ENCODE results near the gene CCL20. TPM values are rescaled to one million over a fixed set of nuclear protein-coding genes. Genes with fewer than 3 reads are reported as not detected.
"Not testable (repeated sequence)": the region's sequence is repeated elsewhere in the genome, so short reads cannot be mapped to it uniquely, and the experiment has no call there.

The CCL20 gene
- total and polyA plus RNA-seq, 4 donors, result 0.49 to 0.50 TPM; not detected in 2

- no peak for DNase-seq (ENCODE audit: low read depth in 4 of 6, low spot score in 6 of 6)
- Histone ChIP-seq H3K27ac (ENCODE audit: low read depth, low read length) (no peak overlapping the region), H3K9me3 (ENCODE audit: control insufficient read depth, insufficient read depth, low read length) (no peaks in the 10 kb centered on the region), H3K27me3 (ENCODE audit: control insufficient read depth, insufficient read depth, low read length) (no peaks in the 10 kb centered on the region), H3K4me3 (ENCODE audit: low read depth, low read length) (no peak overlapping the region), H3K4me1 (ENCODE audit: control insufficient read depth, insufficient read depth, low read length) (peaks cover 2% of the 10 kb centered on the region), H3K36me3 (ENCODE audit: control insufficient read depth, insufficient read depth, low read length) (no peaks in the 10 kb centered on the region)
- WGBS (ENCODE audit: insufficient coverage), result 63% methylated on average over 2 of the region's 2 CpGs
These were observed 12.9 kb downstream of the CCL20 start for GRCh38 chr2:227826563-227826962.

GRCh38 chr2:227827143-227827542, 13.5 kb downstream of the CCL20 start:
- H3K4me3 ChIP-seq (ENCODE audit: low read depth, low read length), result no peak overlapping the region
- H3K27me3 ChIP-seq (ENCODE audit: control insufficient read depth, insufficient read depth, low read length), result no peaks in the 10 kb centered on the region
- peaks cover 2% of the 10 kb centered on the region for H3K4me1 ChIP-seq (ENCODE audit: control insufficient read depth, insufficient read depth, low read length)
- no peak overlapping the region for H3K27ac ChIP-seq (ENCODE audit: low read depth, low read length)
- H3K36me3 ChIP-seq (ENCODE audit: control insufficient read depth, insufficient read depth, low read length), result no peaks in the 10 kb centered on the region
- no peak for DNase-seq (ENCODE audit: low read depth in 4 of 6, low spot score in 6 of 6)
- no peaks in the 10 kb centered on the region for H3K9me3 ChIP-seq (ENCODE audit: control insufficient read depth, insufficient read depth, low read length)
- WGBS (ENCODE audit: insufficient coverage), result 87% methylated on average over 6 of the region's 7 CpGs

GRCh38 chr2:227828477-227828912, 14.9 kb downstream of the CCL20 start:
- Histone ChIP-seq H3K36me3 (ENCODE audit: control insufficient read depth, insufficient read depth, low read length) (no peaks in the 10 kb centered on the region), H3K4me3 (ENCODE audit: low read depth, low read length) (no peak overlapping the region), H3K27ac (ENCODE audit: low read depth, low read length) (no peak overlapping the region), H3K27me3 (ENCODE audit: control insufficient read depth, insufficient read depth, low read length) (no peaks in the 10 kb centered on the region), H3K4me1 (ENCODE audit: control insufficient read depth, insufficient read depth, low read length) (peaks cover 2% of the 10 kb centered on the region), H3K9me3 (ENCODE audit: control insufficient read depth, insufficient read depth, low read length) (no peaks in the 10 kb centered on the region)
- DNase-seq (ENCODE audit: low read depth in 4 of 6, low spot score in 6 of 6), result no peak

- 100% methylated on average over 1 of the region's 2 CpGs for WGBS (ENCODE audit: insufficient coverage)
- DNase-seq (ENCODE audit: low read depth in 4 of 6, low spot score in 6 of 6), result no peak
- Histone ChIP-seq H3K4me1 (ENCODE audit: control insufficient read depth, insufficient read depth, low read length) (peaks cover 2% of the 10 kb centered on the region), H3K27ac (ENCODE audit: low read depth, low read length) (no peak overlapping the region), H3K4me3 (ENCODE audit: low read depth, low read length) (no peak overlapping the region), H3K9me3 (ENCODE audit: control insufficient read depth, insufficient read depth, low read length) (no peaks in the 10 kb centered on the region), H3K27me3 (ENCODE audit: control insufficient read depth, insufficient read depth, low read length) (no peaks in the 10 kb centered on the region), H3K36me3 (ENCODE audit: control insufficient read depth, insufficient read depth, low read length) (no peaks in the 10 kb centered on the region)
These were observed 15.7 kb downstream of the CCL20 start for GRCh38 chr2:227829337-227829736.

- Histone ChIP-seq H3K4me3 (ENCODE audit: low read depth, low read length) (no peak overlapping the region), H3K36me3 (ENCODE audit: control insufficient read depth, insufficient read depth, low read length) (no peaks in the 10 kb centered on the region), H3K9me3 (ENCODE audit: control insufficient read depth, insufficient read depth, low read length) (no peaks in the 10 kb centered on the region), H3K27ac (ENCODE audit: low read depth, low read length) (no peak overlapping the region), H3K4me1 (ENCODE audit: control insufficient read depth, insufficient read depth, low read length) (no peaks in the 10 kb centered on the region), H3K27me3 (ENCODE audit: control insufficient read depth, insufficient read depth, low read length) (no peaks in the 10 kb centered on the region)
- no peak for DNase-seq (ENCODE audit: low read depth in 4 of 6, low spot score in 6 of 6)
- 95% methylated on average over 9 of the region's 10 CpGs for WGBS (ENCODE audit: insufficient coverage)
These were observed 20.8 kb downstream of the CCL20 start for GRCh38 chr2:227834423-227834822.

GRCh38 chr2:227834916-227835650, 21.4 kb downstream of the CCL20 start:
- no peak overlapping the region for H3K4me3 ChIP-seq (ENCODE audit: low read depth, low read length)
- 100% methylated on average over 2 of the region's 5 CpGs for WGBS (ENCODE audit: insufficient coverage)
- H3K4me1 ChIP-seq (ENCODE audit: control insufficient read depth, insufficient read depth, low read length), result no peaks in the 10 kb centered on the region
- H3K36me3 ChIP-seq (ENCODE audit: control insufficient read depth, insufficient read depth, low read length), result no peaks in the 10 kb centered on the region
- no peaks in the 10 kb centered on the region for H3K27me3 ChIP-seq (ENCODE audit: control insufficient read depth, insufficient read depth, low read length)
- no peak overlapping the region for H3K27ac ChIP-seq (ENCODE audit: low read depth, low read length)
- no peaks in the 10 kb centered on the region for H3K9me3 ChIP-seq (ENCODE audit: control insufficient read depth, insufficient read depth, low read length)
- DNase-seq (ENCODE audit: low read depth in 4 of 6, low spot score in 6 of 6), result no peak

- not testable (repeated sequence) for H3K36me3 ChIP-seq (ENCODE audit: control insufficient read depth, insufficient read depth, low read length)
These were observed 25.9 kb downstream of the CCL20 start for GRCh38 chr2:227839339-227840129.

GRCh38 chr2:227846831-227847230, 33.2 kb downstream of the CCL20 start:
- no peak for DNase-seq (ENCODE audit: low read depth in 4 of 6, low spot score in 6 of 6)
- no peak overlapping the region for H3K27ac ChIP-seq (ENCODE audit: low read depth, low read length)
- H3K4me1 ChIP-seq (ENCODE audit: control insufficient read depth, insufficient read depth, low read length), result no peaks in the 10 kb centered on the region
- H3K36me3 ChIP-seq (ENCODE audit: control insufficient read depth, insufficient read depth, low read length), result no peaks in the 10 kb centered on the region
- no peak overlapping the region for H3K4me3 ChIP-seq (ENCODE audit: low read depth, low read length)
- no peaks in the 10 kb centered on the region for H3K27me3 ChIP-seq (ENCODE audit: control insufficient read depth, insufficient read depth, low read length)
- no CpG with 5 or more reads among the region's 1 CpG for WGBS (ENCODE audit: insufficient coverage)
- H3K9me3 ChIP-seq (ENCODE audit: control insufficient read depth, insufficient read depth, low read length), result no peaks in the 10 kb centered on the region

More at GRCh38 chr2:227839339-227840129, 25.9 kb downstream of the CCL20 start:
- DNase-seq (ENCODE audit: low read depth in 4 of 6, low spot score in 6 of 6); H3K4me3 ChIP-seq (ENCODE audit: low read depth, low read length); H3K9me3 ChIP-seq (ENCODE audit: control insufficient read depth, insufficient read depth, low read length); H3K27ac ChIP-seq (ENCODE audit: low read depth, low read length); H3K4me1 ChIP-seq (ENCODE audit: control insufficient read depth, insufficient read depth, low read length); H3K27me3 ChIP-seq (ENCODE audit: control insufficient read depth, insufficient read depth, low read length): not testable (repeated sequence)
- 76% methylated on average over 6 of the region's 7 CpGs for WGBS (ENCODE audit: insufficient coverage)

GRCh38 chr2:227848146-227848545, 34.5 kb downstream of the CCL20 start:
- Histone ChIP-seq H3K4me1 (ENCODE audit: control insufficient read depth, insufficient read depth, low read length) (no peaks in the 10 kb centered on the region), H3K9me3 (ENCODE audit: control insufficient read depth, insufficient read depth, low read length) (no peaks in the 10 kb centered on the region), H3K27me3 (ENCODE audit: control insufficient read depth, insufficient read depth, low read length) (no peaks in the 10 kb centered on the region), H3K27ac (ENCODE audit: low read depth, low read length) (no peak overlapping the region), H3K36me3 (ENCODE audit: control insufficient read depth, insufficient read depth, low read length) (no peaks in the 10 kb centered on the region), H3K4me3 (ENCODE audit: low read depth, low read length) (no peak overlapping the region)
- DNase-seq (ENCODE audit: low read depth in 4 of 6, low spot score in 6 of 6), result no peak
- WGBS (ENCODE audit: insufficient coverage), result 50% methylated on average over 2 of the region's 3 CpGs

GRCh38 chr2:227848586-227848985, 34.9 kb downstream of the CCL20 start:
- no peaks in the 10 kb centered on the region for H3K4me1 ChIP-seq (ENCODE audit: control insufficient read depth, insufficient read depth, low read length)
- DNase-seq (ENCODE audit: low read depth in 4 of 6, low spot score in 6 of 6), result no peak
- WGBS (ENCODE audit: insufficient coverage), result 60% methylated on average over 1 of the region's 4 CpGs
- no peaks in the 10 kb centered on the region for H3K36me3 ChIP-seq (ENCODE audit: control insufficient read depth, insufficient read depth, low read length)
- H3K9me3 ChIP-seq (ENCODE audit: control insufficient read depth, insufficient read depth, low read length), result no peaks in the 10 kb centered on the region
- H3K27ac ChIP-seq (ENCODE audit: low read depth, low read length), result no peak overlapping the region
- H3K27me3 ChIP-seq (ENCODE audit: control insufficient read depth, insufficient read depth, low read length), result no peaks in the 10 kb centered on the region
- no peak overlapping the region for H3K4me3 ChIP-seq (ENCODE audit: low read depth, low read length)

All from spinal cord (tissue), 10 donors.